NCI-H82 treated with DMSO at 0.1 percent for 48 hours (cell line): ENCODE results near the gene THRAP3.
A peak's percentile ranks its signal among the peaks of the same experiment; 100 is the strongest.
"Not testable (repeated sequence)": the region's sequence is repeated elsewhere in the genome, so short reads cannot be mapped to it uniquely, and the experiment has no call there.

ENCODE experiments used
- DNase-seq: peaks from one replicate; lab custom pipeline; 2025; ENCODE audit not compliant: unreplicated experiment; lab: John Stamatoyannopoulos, UW

The THRAP3 gene

GRCh38 chr1:36247538-36247937, 23.3 kb downstream of the THRAP3 start:
- DNase-seq = no peak

GRCh38 chr1:36248250-36248894, 24.1 kb downstream of the THRAP3 start:
- DNase-seq = no peak

- DNase-seq = no peak
Measured at GRCh38 chr1:36251794-36252481, 27.7 kb downstream of the THRAP3 start.

GRCh38 chr1:36252482-36252824, 28.2 kb downstream of the THRAP3 start:
- not testable (repeated sequence) for DNase-seq

GRCh38 chr1:36253161-36253862, 29.1 kb downstream of the THRAP3 start:
- DNase-seq = no peak

- no peak for DNase-seq
Measured at GRCh38 chr1:36256558-36257374, 32.5 kb downstream of the THRAP3 start.

- DNase-seq = no peak
Measured at GRCh38 chr1:36257375-36257767, 33.1 kb downstream of the THRAP3 start.

- no peak for DNase-seq
Measured at GRCh38 chr1:36258960-36259344, 34.7 kb downstream of the THRAP3 start.

- no peak for DNase-seq
Measured at GRCh38 chr1:36268981-36269380, 44.7 kb downstream of the THRAP3 start.

- DNase-seq = no peak
Measured at GRCh38 chr1:36269408-36269838, 45.2 kb downstream of the THRAP3 start.

GRCh38 chr1:36273024-36273423, 48.8 kb downstream of the THRAP3 start:
- DNase-seq = no peak

GRCh38 chr1:36274201-36274600, 50.0 kb downstream of the THRAP3 start:
- no peak for DNase-seq

- no peak for DNase-seq
Measured at GRCh38 chr1:36276688-36277087, 52.4 kb downstream of the THRAP3 start.

- no peak for DNase-seq
Measured at GRCh38 chr1:36279110-36279788, 55.0 kb downstream of the THRAP3 start.

GRCh38 chr1:36279789-36280296, 55.6 kb downstream of the THRAP3 start:
- no peak for DNase-seq

GRCh38 chr1:36284061-36284460, 59.8 kb downstream of the THRAP3 start:
- DNase-seq = no peak

GRCh38 chr1:36284517-36284916, 60.3 kb downstream of the THRAP3 start:
- DNase-seq = no peak

- peak; percentile 39 for DNase-seq
Measured at GRCh38 chr1:36285443-36286101, 61.3 kb downstream of the THRAP3 start.

GRCh38 chr1:36286802-36287201, 62.6 kb downstream of the THRAP3 start:
- no peak for DNase-seq

GRCh38 chr1:36287595-36287994, 63.4 kb downstream of the THRAP3 start:
- no peak for DNase-seq
